Activated CD4-positive, alpha-beta T cell treated with anti-CD3 and anti-CD28 coated beads, Interleukin-2, Interleukin-6, amounts not matched to agents 100 ng/mL and 50 ng/mL, durations not matched to agents 16 hours and 8 hours (primary cell): ENCODE measurements around the gene MIDN.

Experiments used
- DNase-seq: peaks from one replicate; pipeline ENCODE4 v3.0.0-alpha.2; 2020

Gene MIDN

GRCh38 chr19:1283917-1284292 lies 35.5 kb downstream of the MIDN start:
- DNase-seq: no peak

GRCh38 chr19:1284293-1284978 lies 36.1 kb downstream of the MIDN start:
- no peak for DNase-seq

GRCh38 chr19:1284979-1285736 lies 36.8 kb downstream of the MIDN start:
- no peak for DNase-seq

GRCh38 chr19:1285737-1286360 lies 37.5 kb downstream of the MIDN start, which contains the start of gene EFNA2:
Gene EFNA2 (plus strand): TSS chr19:1285873. CDS start chr19:1286169, 296 bp downstream.
- no peak for DNase-seq

- no peak for DNase-seq
These were observed 38.3 kb downstream of the MIDN start for GRCh38 chr19:1286487-1287353.

GRCh38 chr19:1287354-1288225 lies 39.2 kb downstream of the MIDN start:
- DNase-seq: no peak

- DNase-seq: no peak
These were observed 39.8 kb downstream of the MIDN start for GRCh38 chr19:1288226-1288612.

- no peak for DNase-seq
These were observed 40.7 kb downstream of the MIDN start for GRCh38 chr19:1288833-1289685.

GRCh38 chr19:1289686-1290025 lies 41.3 kb downstream of the MIDN start:
- DNase-seq: no peak

GRCh38 chr19:1290196-1290702 lies 41.9 kb downstream of the MIDN start:
- no peak for DNase-seq

GRCh38 chr19:1290703-1291651 lies 42.6 kb downstream of the MIDN start:
- DNase-seq: no peak

GRCh38 chr19:1291761-1292418 lies 43.5 kb downstream of the MIDN start:
- DNase-seq: no peak

- DNase-seq: no peak
These were observed 44.2 kb downstream of the MIDN start for GRCh38 chr19:1292419-1293151.

GRCh38 chr19:1293782-1294604 lies 45.6 kb downstream of the MIDN start:
- DNase-seq: no peak

GRCh38 chr19:1294688-1295087 lies 46.3 kb downstream of the MIDN start:
- no peak for DNase-seq

- peak; percentile 61 for DNase-seq
These were observed 47.0 kb downstream of the MIDN start for GRCh38 chr19:1295169-1296012.
